Type B pancreatic cell (in vitro differentiated cells): ENCODE results near the gene LBHD1. TPM values are rescaled to one million over a fixed set of nuclear protein-coding genes. Genes with fewer than 3 reads are reported as not detected.
"Not testable (repeated sequence)": the region's sequence is repeated elsewhere in the genome, so short reads cannot be mapped to it uniquely, and the experiment has no call there.

Experiments used
- DNase-seq: peaks from one replicate; pipeline ENCODE4 v3.0.0; 2021; ENCODE audit warnings: mixed read lengths; ENCODE audit not compliant: unreplicated experiment; ENCODE audit errors: extremely low spot score
- H3K27ac Mint-ChIP-seq: 2 replicates; pipeline ENCODE4 v1.8.0; 2021; ENCODE audit warnings: mild to moderate bottlenecking, mixed read lengths
- H3K27me3 Mint-ChIP-seq: 2 replicates; pipeline ENCODE4 v1.8.0; 2021; ENCODE audit warnings: mixed read lengths
- H3K36me3 Mint-ChIP-seq: 2 replicates; pipeline ENCODE4 v1.8.0; 2021; ENCODE audit warnings: mixed read lengths
- H3K4me1 Mint-ChIP-seq: one replicate; pipeline ENCODE4 v1.8.0; 2021; ENCODE audit warnings: mixed read lengths; ENCODE audit not compliant: unreplicated experiment
- H3K4me3 Mint-ChIP-seq: 2 replicates; pipeline ENCODE4 v1.8.0; 2021; ENCODE audit warnings: mild to moderate bottlenecking, mixed read lengths
- H3K9me3 Mint-ChIP-seq: 2 replicates; pipeline ENCODE4 v1.8.0; 2021; ENCODE audit warnings: mixed read lengths
- CTCF ChIP-seq: fragments of 200-600 bp; sonication (generic); conservative IDR thresholded peaks from 2 replicates; pipeline ENCODE4 v1.5.0; 2021; ENCODE audit warnings: antibody characterized with exemption, mild to moderate bottlenecking
- total RNA-seq: library from RNA; stranded (reverse); gene quantifications from 2 replicates; pipeline ENCODE4 v1.2.1, GENCODE V29; 2021; ENCODE audit warnings: low replicate concordance

LBHD1 gene
- total RNA-seq, 1 donor from 2014 or later, result 8.1 TPM

- H3K36me3 Mint-ChIP-seq, result peaks cover 13% of the 10 kb centered on the region
- peak; percentile 97 for DNase-seq
- no peaks in the 10 kb centered on the region for H3K27me3 Mint-ChIP-seq
- TF ChIP-seq CTCF, result no peak
- H3K4me3 Mint-ChIP-seq, result peak overlapping the region; percentile 95
- H3K4me1 Mint-ChIP-seq, result peaks cover 33% of the 10 kb centered on the region
- peak overlapping the region; percentile 90 for H3K27ac Mint-ChIP-seq
- no peaks in the 10 kb centered on the region for H3K9me3 Mint-ChIP-seq
Measured at GRCh38 chr11:62705880-62706849, 34.1 kb upstream of the LBHD1 start.

GRCh38 chr11:62705413-62705812 is 33.3 kb upstream of the LBHD1 start:
- peaks cover 33% of the 10 kb centered on the region for H3K4me1 Mint-ChIP-seq
- peak overlapping the region; percentile 90 for H3K27ac Mint-ChIP-seq
- H3K36me3 Mint-ChIP-seq, result peaks cover 12% of the 10 kb centered on the region
- H3K27me3 Mint-ChIP-seq, result no peaks in the 10 kb centered on the region
- H3K4me3 Mint-ChIP-seq, result peak overlapping the region; percentile 95
- no peak for TF ChIP-seq CTCF
- no peak for DNase-seq
- H3K9me3 Mint-ChIP-seq, result no peaks in the 10 kb centered on the region

GRCh38 chr11:62703921-62704320 is 31.9 kb upstream of the LBHD1 start:
- H3K27ac Mint-ChIP-seq, result not testable (repeated sequence)

GRCh38 chr11:62702246-62702645 is 30.2 kb upstream of the LBHD1 start:
- no peak for TF ChIP-seq CTCF
- Mint-ChIP-seq H3K9me3 (no peaks in the 10 kb centered on the region), H3K36me3 (peaks cover 16% of the 10 kb centered on the region), H3K27ac (no peak overlapping the region), H3K27me3 (no peaks in the 10 kb centered on the region), H3K4me3 (no peak overlapping the region), H3K4me1 (peaks cover 12% of the 10 kb centered on the region)
- DNase-seq, result no peak

More at GRCh38 chr11:62703921-62704320, 31.9 kb upstream of the LBHD1 start:
- Mint-ChIP-seq H3K4me1 (peaks cover 23% of the 10 kb centered on the region), H3K36me3 (peaks cover 12% of the 10 kb centered on the region)
- not testable (repeated sequence) for DNase-seq, H3K9me3 Mint-ChIP-seq, H3K27me3 Mint-ChIP-seq, H3K4me3 Mint-ChIP-seq

GRCh38 chr11:62694455-62695167 is 22.5 kb upstream of the LBHD1 start:
- H3K4me1 Mint-ChIP-seq, result peaks cover 9% of the 10 kb centered on the region
- H3K27ac Mint-ChIP-seq, result no peak overlapping the region
- no peaks in the 10 kb centered on the region for H3K9me3 Mint-ChIP-seq
- H3K27me3 Mint-ChIP-seq, result no peaks in the 10 kb centered on the region
- H3K4me3 Mint-ChIP-seq, result no peak overlapping the region
- peaks cover 26% of the 10 kb centered on the region for H3K36me3 Mint-ChIP-seq
- DNase-seq, result no peak
- TF ChIP-seq CTCF, result peak; percentile 88

- H3K27me3 Mint-ChIP-seq, DNase-seq, H3K4me3 Mint-ChIP-seq, H3K27ac Mint-ChIP-seq, H3K9me3 Mint-ChIP-seq: not testable (repeated sequence)
- Mint-ChIP-seq H3K36me3 (peaks cover 24% of the 10 kb centered on the region), H3K4me1 (peaks cover 11% of the 10 kb centered on the region)
Measured at GRCh38 chr11:62693624-62694023, 21.6 kb upstream of the LBHD1 start.
